ENCODE data around the gene ELOVL7. TPM values are rescaled to one million over a fixed set of nuclear protein-coding genes. Genes with fewer than 3 reads are reported as not detected.
"Not testable (repeated sequence)": the region's sequence is repeated elsewhere in the genome, so short reads cannot be mapped to it uniquely, and the experiment has no call there.

Gene ELOVL7
- total RNA-seq, 1 donor from 2014 or later: 10.3 TPM

- no peak for DNase-seq (ENCODE audit: extremely low spot score, unreplicated experiment)
- no peaks in the 10 kb centered on the region for H3K36me3 Mint-ChIP-seq
- H3K27ac Mint-ChIP-seq: no peak overlapping the region
- no peak for TF ChIP-seq CTCF (conservative IDR thresholded peaks at IDR 0.05)
- no peaks in the 10 kb centered on the region for H3K9me3 Mint-ChIP-seq
- no peak overlapping the region for H3K4me3 Mint-ChIP-seq
- no peaks in the 10 kb centered on the region for H3K4me1 Mint-ChIP-seq (ENCODE audit: unreplicated experiment)
- no peaks in the 10 kb centered on the region for H3K27me3 Mint-ChIP-seq
Measured at GRCh38 chr5:60722416-60722815, 121.7 kb downstream of the ELOVL7 start.

- Mint-ChIP-seq H3K27me3 (no peaks in the 10 kb centered on the region), H3K4me1 (ENCODE audit: unreplicated experiment) (no peaks in the 10 kb centered on the region), H3K27ac (no peak overlapping the region), H3K9me3 (no peaks in the 10 kb centered on the region), H3K36me3 (no peaks in the 10 kb centered on the region), H3K4me3 (no peak overlapping the region)
- DNase-seq (ENCODE audit: extremely low spot score, unreplicated experiment): no peak
- no peak for TF ChIP-seq CTCF (conservative IDR thresholded peaks at IDR 0.05)
Measured at GRCh38 chr5:60719329-60719728, 124.7 kb downstream of the ELOVL7 start.

GRCh38 chr5:60718166-60718892, 125.7 kb downstream of the ELOVL7 start:
- Mint-ChIP-seq H3K4me1 (ENCODE audit: unreplicated experiment) (no peaks in the 10 kb centered on the region), H3K27me3 (no peaks in the 10 kb centered on the region), H3K9me3 (no peaks in the 10 kb centered on the region), H3K36me3 (no peaks in the 10 kb centered on the region), H3K4me3 (peak overlapping the region; percentile 16), H3K27ac (peak overlapping the region; percentile 91)
- no peak for DNase-seq (ENCODE audit: extremely low spot score, unreplicated experiment)
- TF ChIP-seq CTCF (conservative IDR thresholded peaks at IDR 0.05): no peak

GRCh38 chr5:60715201-60715928, 128.7 kb downstream of the ELOVL7 start:
- DNase-seq (ENCODE audit: extremely low spot score, unreplicated experiment): not testable (repeated sequence)

GRCh38 chr5:60712950-60713349, 131.1 kb downstream of the ELOVL7 start:
- Mint-ChIP-seq H3K4me3 (no peak overlapping the region), H3K27me3 (peaks cover 8% of the 10 kb centered on the region)
- no peak for TF ChIP-seq CTCF (conservative IDR thresholded peaks at IDR 0.05)

More at GRCh38 chr5:60715201-60715928, 128.7 kb downstream of the ELOVL7 start:
- not testable (repeated sequence) for H3K27me3 Mint-ChIP-seq; H3K4me3 Mint-ChIP-seq; H3K9me3 Mint-ChIP-seq; H3K36me3 Mint-ChIP-seq; H3K4me1 Mint-ChIP-seq (ENCODE audit: unreplicated experiment); H3K27ac Mint-ChIP-seq

GRCh38 chr5:60711892-60712291, 132.2 kb downstream of the ELOVL7 start:
- H3K27ac Mint-ChIP-seq; H3K9me3 Mint-ChIP-seq; H3K36me3 Mint-ChIP-seq; H3K4me1 Mint-ChIP-seq (ENCODE audit: unreplicated experiment); DNase-seq (ENCODE audit: extremely low spot score, unreplicated experiment); H3K27me3 Mint-ChIP-seq; H3K4me3 Mint-ChIP-seq: not testable (repeated sequence)

More at GRCh38 chr5:60712950-60713349, 131.1 kb downstream of the ELOVL7 start:
- DNase-seq (ENCODE audit: extremely low spot score, unreplicated experiment): no peak
- no peak overlapping the region for H3K27ac Mint-ChIP-seq
- H3K36me3 Mint-ChIP-seq: no peaks in the 10 kb centered on the region
- no peaks in the 10 kb centered on the region for H3K4me1 Mint-ChIP-seq (ENCODE audit: unreplicated experiment)
- H3K9me3 Mint-ChIP-seq: no peaks in the 10 kb centered on the region

Data from type B pancreatic cell (in vitro differentiated cells).